GM21717 (cell line): Measurements from ENCODE around the gene CLCN7.
"Not testable (repeated sequence)": the region's sequence is repeated elsewhere in the genome, so short reads cannot be mapped to it uniquely, and the experiment has no call there.

Experiments used
- ATAC-seq: cut with Tn5 transposase; IDR thresholded peaks from one replicate; pipeline ENCODE4 v1.9.1; 2021; ENCODE audit warnings: mild to moderate bottlenecking, moderate library complexity; ENCODE audit not compliant: unreplicated experiment

Gene CLCN7

GRCh38 chr16:1488619-1489018 lies 13.8 kb upstream of the CLCN7 start, which contains the start of gene PTX4:
TSS of gene PTX4 (minus strand) at chr16:1488944. CDS start at chr16:1488909, 35 bp downstream.
- no peak for ATAC-seq

- ATAC-seq: no peak
Measured at GRCh38 chr16:1488054-1488601, 13.3 kb upstream of the CLCN7 start.

- ATAC-seq: no peak
Measured at GRCh38 chr16:1487395-1488053, 12.7 kb upstream of the CLCN7 start.

GRCh38 chr16:1486551-1487390 lies 11.9 kb upstream of the CLCN7 start:
- no peak for ATAC-seq

GRCh38 chr16:1485847-1486496 lies 11.1 kb upstream of the CLCN7 start:
- ATAC-seq: no peak

- ATAC-seq: no peak
Measured at GRCh38 chr16:1481906-1482835, 7.3 kb upstream of the CLCN7 start.

GRCh38 chr16:1478937-1479336 lies 4.1 kb upstream of the CLCN7 start:
- not testable (repeated sequence) for ATAC-seq

- ATAC-seq: no peak
Measured at GRCh38 chr16:1477033-1477432, 2.2 kb upstream of the CLCN7 start.

GRCh38 chr16:1475552-1476114 lies 805 bp upstream of the CLCN7 start:
- ATAC-seq: peak; percentile 5

GRCh38 chr16:1474082-1474795 lies 589 bp downstream of the CLCN7 start:
- peak; percentile 12 for ATAC-seq

- no peak for ATAC-seq
Measured at GRCh38 chr16:1472974-1473373, 1.9 kb downstream of the CLCN7 start.

GRCh38 chr16:1471569-1472194 lies 3.1 kb downstream of the CLCN7 start:
- no peak for ATAC-seq

GRCh38 chr16:1470481-1471251 lies 4.2 kb downstream of the CLCN7 start:
- no peak for ATAC-seq

- ATAC-seq: no peak
Measured at GRCh38 chr16:1469693-1470201, 5.1 kb downstream of the CLCN7 start.

GRCh38 chr16:1469141-1469540 lies 5.7 kb downstream of the CLCN7 start:
- not testable (repeated sequence) for ATAC-seq

GRCh38 chr16:1468426-1468810 lies 6.4 kb downstream of the CLCN7 start:
- ATAC-seq: no peak

GRCh38 chr16:1466968-1467521 lies 7.8 kb downstream of the CLCN7 start:
- ATAC-seq: no peak

GRCh38 chr16:1466054-1466453 lies 8.8 kb downstream of the CLCN7 start:
- no peak for ATAC-seq
